H1 (cell line): ENCODE measurements around the gene CIB4. TPM values are rescaled to one million over a fixed set of nuclear protein-coding genes. Genes with fewer than 3 reads are reported as not detected.

Source experiments
- CTCF ChIA-PET: fragments of 300-600 bp; sonication (Branson Sonifier 250); formaldehyde crosslinking; loops from one replicate; lab custom pipeline; 2021; ENCODE audit not compliant: partially characterized antibody; lab: Charles Lee
- POLR2A ChIA-PET: fragments of 300-600 bp; sonication (Branson Sonifier 250); formaldehyde crosslinking; loops from one replicate; lab custom pipeline; 2021; ENCODE audit warnings: inconsistent platforms; ENCODE audit not compliant: partially characterized antibody; lab: Charles Lee
- DNase-seq, 2 experiments: peaks; one replicate each; pipeline versions ENCODE4 v3.0.0 to v3.0.0-alpha.2; 2010 to 2022; ENCODE audit warnings: low spot score in 2 of 2, low read depth in 1 of 2, mixed read lengths in 1 of 2
- FAIRE-seq: peaks from 2 replicates; lab custom pipeline; 2011; peaks lifted over from hg19 to GRCh38; lab: Jason Lieb, UNC
- H2AFZ ChIP-seq: 2 replicates; pipeline ENCODE4 v1.8.1; 2012; ENCODE audit warnings: low read length, inconsistent platforms
- H2AK5ac ChIP-seq: 2 replicates; pipeline ENCODE4 v1.6.1; 2013; ENCODE audit warnings: low read depth, low read length
- H2BK120ac ChIP-seq: replicated peaks from 2 replicates; pipeline ENCODE3; 2013; ENCODE audit warnings: low read depth, low read length, inconsistent platforms
- H2BK12ac ChIP-seq: 2 replicates; pipeline ENCODE4 v1.6.1; 2013; ENCODE audit warnings: low read depth, low read length
- H2BK15ac ChIP-seq: 2 replicates; pipeline ENCODE4 v1.6.1; 2013; ENCODE audit warnings: low read length
- H2BK20ac ChIP-seq: 2 replicates; pipeline ENCODE4 v1.6.1; 2013; ENCODE audit warnings: low read length
- H2BK5ac ChIP-seq: 2 replicates; pipeline ENCODE4 v1.6.1; 2013; ENCODE audit warnings: low read depth, low read length
- H3K14ac ChIP-seq: 2 replicates; pipeline ENCODE4 v1.6.1; 2013; ENCODE audit warnings: inconsistent platforms; ENCODE audit not compliant: insufficient read length
- H3K18ac ChIP-seq: 2 replicates; pipeline ENCODE4 v1.6.1; 2013; ENCODE audit warnings: low read length; ENCODE audit errors: extremely low read depth
- H3K23ac ChIP-seq: 2 replicates; pipeline ENCODE4 v1.6.1; 2013; ENCODE audit warnings: inconsistent platforms; ENCODE audit not compliant: insufficient read length
- H3K23me2 ChIP-seq: 2 replicates; pipeline ENCODE4 v1.6.1; 2013; ENCODE audit warnings: low read depth, low read length
- H3K27ac ChIP-seq: 2 replicates; pipeline ENCODE4 v1.6.1; 2011; ENCODE audit warnings: low read depth, low read length, inconsistent platforms
- H3K27me3 ChIP-seq, 4 experiments: replicated peaks in 1 of 4; 1 replicate in 1 of 4; 2 replicates in 3 of 4; pipeline versions ENCODE4 v1.6.1 to v1.8.1; 2011 to 2013; ENCODE audit warnings: low read length in 3 of 4, mild to moderate bottlenecking in 3 of 4, inconsistent platforms in 2 of 4, mixed read lengths in 2 of 4, moderate library complexity in 1 of 4; ENCODE audit not compliant: control insufficient read depth in 3 of 4, insufficient read depth in 3 of 4; ENCODE audit errors: extremely low read depth in 1 of 4
- H3K36me3 ChIP-seq, 4 experiments: 2 replicates each; pipeline versions ENCODE4 v1.6.1 to v1.8.1; 2011 to 2013; ENCODE audit warnings: mild to moderate bottlenecking in 4 of 4, low read length in 3 of 4, moderate library complexity in 2 of 4, control low read depth in 1 of 4, inconsistent platforms in 1 of 4; ENCODE audit not compliant: insufficient read depth in 4 of 4, control insufficient read depth in 2 of 4
- H3K4ac ChIP-seq: replicated peaks from 2 replicates; pipeline ENCODE3; 2013; ENCODE audit warnings: low read length, low read depth, mixed read lengths, inconsistent platforms; ENCODE audit not compliant: insufficient read length
- H3K4me1 ChIP-seq, 4 experiments: replicated peaks in 1 of 4; 1 replicate in 1 of 4; 2 replicates in 3 of 4; pipeline versions ENCODE4 v1.6.1 to v1.8.1; 2011 to 2013; ENCODE audit warnings: low read length in 3 of 4, inconsistent platforms in 2 of 4, mixed read lengths in 1 of 4; ENCODE audit not compliant: insufficient read depth in 4 of 4, control insufficient read depth in 3 of 4
- H3K4me2 ChIP-seq, 2 experiments: 2 replicates each; pipeline versions ENCODE4 v1.6.1 to v1.8.1; 2011 to 2013; ENCODE audit warnings: low read depth in 2 of 2, low read length in 2 of 2, control low read depth in 1 of 2, inconsistent platforms in 1 of 2, mild to moderate bottlenecking in 1 of 2; ENCODE audit not compliant: insufficient read depth in 1 of 2
- H3K4me3 ChIP-seq, 4 experiments: fragments of 200-600, 300-600 bp in 1 of 4; sonication (generic), shearing (Covaris generic), sonication (Bioruptor Twin) in 1 of 4; 2 replicates each; pipeline versions ENCODE4 v1.5.1 to v1.8.1; 2011 to 2016; ENCODE audit warnings: low read length in 4 of 4, low read depth in 3 of 4, control low read depth in 2 of 4, inconsistent platforms in 2 of 4, mild to moderate bottlenecking in 2 of 4, mixed read lengths in 1 of 4, moderate library complexity in 1 of 4; ENCODE audit not compliant: insufficient read depth in 2 of 4; ENCODE audit errors: extremely low read depth in 1 of 4
- H3K56ac ChIP-seq: replicated peaks from 2 replicates; pipeline ENCODE3; 2013; ENCODE audit warnings: low read depth, mild to moderate bottlenecking, mixed read lengths, low read length, inconsistent platforms; ENCODE audit not compliant: insufficient read length
- H3K79me1 ChIP-seq: 2 replicates; pipeline ENCODE4 v1.6.1; 2013; ENCODE audit warnings: low read depth, low read length, control low read depth
- H3K79me2 ChIP-seq, 2 experiments: 2 replicates each; pipeline versions ENCODE4 v1.6.1 to v1.8.1; 2012 to 2013; ENCODE audit warnings: low read length in 2 of 2, mild to moderate bottlenecking in 2 of 2, inconsistent platforms in 1 of 2; ENCODE audit not compliant: insufficient read depth in 2 of 2, control insufficient read depth in 1 of 2
- H3K9ac ChIP-seq, 4 experiments: replicated peaks in 1 of 4; 1 replicate in 1 of 4; 2 replicates in 3 of 4; pipeline versions ENCODE4 v1.6.1 to v1.8.1; 2011 to 2013; ENCODE audit warnings: low read depth in 3 of 4, low read length in 3 of 4, control low read depth in 2 of 4, mild to moderate bottlenecking in 2 of 4, moderate library complexity in 2 of 4, inconsistent platforms in 1 of 4; ENCODE audit errors: extremely low read depth in 1 of 4
- H3K9me3 ChIP-seq, 2 experiments: 2 replicates each; pipeline versions ENCODE4 v1.6.1 to v1.8.1; 2012 to 2013; ENCODE audit warnings: mild to moderate bottlenecking in 2 of 2, moderate library complexity in 2 of 2, control low read depth in 1 of 2, inconsistent platforms in 1 of 2, low read depth in 1 of 2, low read length in 1 of 2, mixed read lengths in 1 of 2; ENCODE audit not compliant: insufficient read depth in 2 of 2
- H4K20me1 ChIP-seq, 2 experiments: replicated peaks in 1 of 2; 2 replicates each; pipeline versions ENCODE3 to v1.8.1; 2011 to 2013; ENCODE audit warnings: inconsistent platforms in 2 of 2, low read length in 2 of 2, mild to moderate bottlenecking in 1 of 2; ENCODE audit not compliant: insufficient read depth in 2 of 2, control insufficient read depth in 1 of 2
- H4K5ac ChIP-seq: 2 replicates; pipeline ENCODE4 v1.6.1; 2013; ENCODE audit warnings: low read length, low read depth, mixed read lengths, inconsistent platforms; ENCODE audit not compliant: insufficient read length
- H4K8ac ChIP-seq: 2 replicates; pipeline ENCODE4 v1.8.0; 2013; ENCODE audit warnings: mild to moderate bottlenecking, moderate library complexity, low read length, inconsistent platforms; ENCODE audit not compliant: insufficient read depth; ENCODE audit errors: extremely low read depth
- H4K91ac ChIP-seq: replicated peaks from 2 replicates; pipeline ENCODE3; 2013; ENCODE audit warnings: low read length, mixed read lengths, inconsistent platforms; ENCODE audit not compliant: insufficient read length
- ATF3 ChIP-seq: IDR thresholded peaks from 2 replicates; pipeline ENCODE4 v1.6.1; 2011; ENCODE audit warnings: low read depth, mild to moderate bottlenecking, low read length; ENCODE audit not compliant: insufficient read depth
- SIRT6 ChIP-seq: IDR thresholded peaks from one replicate; pipeline ENCODE4 v1.7.1; 2012; ENCODE audit warnings: low read length, inconsistent platforms
- WGBS, 2 experiments: shearing (Covaris generic) in 1 of 2; methylation state at CpG; one replicate each; pipeline versions ENCODE4 v1.1.6 to v1.1.7; 2013 to 2015; ENCODE audit warnings: low lambda C conversion rate in 2 of 2, mixed read lengths in 2 of 2, inconsistent platforms in 1 of 2, low coverage in 1 of 2, missing lambda C conversion rate in 1 of 2; ENCODE audit not compliant: insufficient replicate concordance in 2 of 2, insufficient coverage in 1 of 2, insufficient read length in 1 of 2; ENCODE audit errors: extremely low coverage in 1 of 2, missing lambda C conversion rate in 1 of 2; 5-methylcytosine and 5-hydroxymethylcytosine counted together
- polyA plus RNA-seq, 7 experiments: library from polyadenylated mRNA; depleted of rRNA in 3 of 7; stranded (reverse) in 5 of 7; unstranded in 2 of 7; fragments of >200 nt in 5 of 7; fragments of 200-250 nt in 2 of 7; gene quantifications; 1 replicate in 5 of 7; 2 replicates in 1 of 7; 4 replicates in 1 of 7; pipeline versions ENCODE4 v1.2.1 to v1.2.3, GENCODE V29; 2011 to 2013; ENCODE audit warnings: missing spikeins in 2 of 7, mixed read lengths in 2 of 7
- total RNA-seq: library from RNA; stranded (reverse); fragmentation: NEBNext Ultra II Directional; extraction: Animal tissue kit (Norgen Biotek cat#: 25700); gene quantifications from 2 replicates; pipeline ENCODE4 v1.2.1, GENCODE V29; 2021

Gene CIB4
- total and polyA plus RNA-seq, 2 of the 8 experiments (the other 6 are each of a cell fraction or from before 2014, with no cell fraction given), result not detected

GRCh38 chr2:26582890-26583289, 58.3 kb downstream of the CIB4 start:
- no peak for DNase-seq
- Histone ChIP-seq H3K14ac (no peak overlapping the region), H3K4me2 (no peak overlapping the region), H4K91ac (no peak overlapping the region), H2BK12ac (no peak overlapping the region), H3K56ac (no peak overlapping the region), H4K8ac (no peak overlapping the region; the same call in none of the 2 replicates), H3K27ac (no peak overlapping the region), H3K4me1 (no peaks in the 10 kb centered on the region), H3K9ac (no peak overlapping the region; a peak in 1 of 7 replicates), H3K36me3 (no peaks in the 10 kb centered on the region), H3K23ac (no peak overlapping the region), H3K18ac (no peak overlapping the region), H4K5ac (no peak overlapping the region), H4K20me1 (no peaks in the 10 kb centered on the region), H2AFZ (no peak overlapping the region), H3K4ac (no peak overlapping the region), H3K23me2 (no peaks in the 10 kb centered on the region), H2BK5ac (no peak overlapping the region), H3K27me3 (no peaks in the 10 kb centered on the region; a peak in 2 of 7 replicates), H2BK15ac (no peak overlapping the region), H2BK120ac (no peak overlapping the region), H3K4me3 (no peak overlapping the region), H3K79me2 (no peaks in the 10 kb centered on the region), H2BK20ac (no peak overlapping the region), H3K9me3 (no peaks in the 10 kb centered on the region), H2AK5ac (no peak overlapping the region), H3K79me1 (no peaks in the 10 kb centered on the region)
- ChIA-PET POLR2A (no interaction called here), CTCF (interaction anchor here (1.7 to 10.9 kb wide), 3 partner anchors 8 to 163 kb away, joined by 6 to 159 read pairs (median 16); a partner anchor contains a TSS)
- TF ChIP-seq ATF3 (no peak), SIRT6 (no peak)
- 79% methylated on average over 5 of the region's 5 CpGs; no CpG with 5 or more reads in 1 of the 2 experiments for WGBS, 2 experiments
- no peak for FAIRE-seq
